HepG2 (cell line): ENCODE measurements around the gene ABHD11. TPM values are rescaled to one million over a fixed set of nuclear protein-coding genes. Genes with fewer than 3 reads are reported as not detected.

ENCODE experiments used
- ATAC-seq: fragments of 200-7000 bp; cut with Tn5 transposase; 3 replicates; pipeline ENCODE4 v1.9.1; 2020; ENCODE audit warnings: mild to moderate bottlenecking, moderate library complexity
- BruUV-seq: library from RNA; stranded (reverse); fragments of 400-500 nt; replicated peaks from 2 replicates; lab custom pipeline; 2021; lab: Mats Ljungman, UMichigan
- CTCF ChIA-PET: fragments of 300-600 bp; formaldehyde crosslinking; extraction: SDS; loops from one replicate; lab custom pipeline; 2021; ENCODE audit warnings: low total read pairs, inconsistent platforms, low intra/inter-chr PET ratio; lab: Yijun Ruan, JAX
- POLR2A ChIA-PET: fragments of 350-600 bp; sonication (Branson Sonifier 250); formaldehyde crosslinking; loops from one replicate; lab custom pipeline; 2020; ENCODE audit warnings: antibody characterized with exemption, inconsistent platforms; lab: Yijun Ruan, JAX
- DNase-seq: peaks from one replicate; pipeline ENCODE4 v3.0.0-alpha.2; 2015; ENCODE audit warnings: low spot score
- FAIRE-seq: peaks from 3 replicates; lab custom pipeline; 2011; peaks lifted over from hg19 to GRCh38; lab: Jason Lieb, UNC
- H2AFZ ChIP-seq: one replicate; pipeline ENCODE4 v1.6.1; 2011; ENCODE audit warnings: low read length, inconsistent platforms
- H3K27ac ChIP-seq: fragments of 300-600 bp; 3 replicates; pipeline ENCODE4 v1.8.0; 2011; ENCODE audit warnings: mixed run types, mild to moderate bottlenecking, mixed read lengths, low read length, inconsistent platforms; ENCODE audit not compliant: insufficient read depth; ENCODE audit errors: extremely low read length
- H3K27me3 ChIP-seq, 2 experiments: fragments of 200-600 bp in 1 of 2; 2 replicates in 1 of 2; 3 replicates in 1 of 2; pipeline versions ENCODE4 v1.6.0 to v1.8.0; 2011; ENCODE audit warnings: low read length in 2 of 2, mild to moderate bottlenecking in 2 of 2, moderate library complexity in 2 of 2, inconsistent platforms in 1 of 2; ENCODE audit not compliant: insufficient read depth in 2 of 2, control insufficient read depth in 1 of 2
- H3K36me3 ChIP-seq, 2 experiments: fragments of 200-600 bp in 1 of 2; replicated peaks in 1 of 2; 2 replicates in 1 of 2; 3 replicates in 1 of 2; pipeline versions ENCODE4 v1.5.1 to v1.8.0; 2011; ENCODE audit warnings: low read length in 2 of 2, inconsistent platforms in 1 of 2; ENCODE audit not compliant: insufficient read depth in 2 of 2, control insufficient read depth in 1 of 2
- H3K4me1 ChIP-seq: 2 replicates; pipeline ENCODE4 v1.5.1; 2012; ENCODE audit warnings: low read length, inconsistent platforms; ENCODE audit not compliant: insufficient read depth
- H3K4me2 ChIP-seq: 2 replicates; pipeline ENCODE4 v1.6.0; 2011; ENCODE audit warnings: low read depth, low read length, inconsistent platforms
- H3K4me3 ChIP-seq, 3 experiments: fragments of 200-600 bp in 1 of 3; sonication (generic), shearing (Covaris generic) in 1 of 3; replicated peaks in 1 of 3; 2 replicates each; pipeline ENCODE4 v1.5.1; 2011 to 2016; ENCODE audit warnings: low read length in 3 of 3, inconsistent platforms in 2 of 3, low read depth in 2 of 3, mild to moderate bottlenecking in 2 of 3, control low read depth in 1 of 3, mixed read lengths in 1 of 3; ENCODE audit not compliant: insufficient read depth in 1 of 3
- H3K79me2 ChIP-seq: one replicate; pipeline ENCODE4 v1.6.1; 2011; ENCODE audit warnings: low read length, inconsistent platforms; ENCODE audit not compliant: insufficient read depth
- H3K9ac ChIP-seq: 2 replicates; pipeline ENCODE4 v1.6.0; 2011; ENCODE audit warnings: mild to moderate bottlenecking, low read depth, low read length, inconsistent platforms; ENCODE audit not compliant: insufficient read depth
- H3K9me3 ChIP-seq: 2 replicates; pipeline ENCODE4 v1.5.1; 2012; ENCODE audit warnings: mild to moderate bottlenecking, low read length
- H4K20me1 ChIP-seq: 2 replicates; pipeline ENCODE4 v1.6.0; 2011; ENCODE audit warnings: inconsistent platforms, mild to moderate bottlenecking, low read length, moderate library complexity; ENCODE audit not compliant: insufficient read depth
- KMT2A ChIP-seq: sonication (generic); formaldehyde crosslinking; IDR thresholded peaks from 2 replicates; pipeline ENCODE4 v1.4.0; 2020; ENCODE audit warnings: missing genetic modification reagents
- NFE2 ChIP-seq: sonication (generic); formaldehyde crosslinking; IDR thresholded peaks from 2 replicates; pipeline ENCODE4 v1.4.0; 2020; ENCODE audit warnings: missing genetic modification reagents
- REL ChIP-seq: sonication (generic); formaldehyde crosslinking; conservative IDR thresholded peaks from 2 replicates; pipeline ENCODE4 v1.8.0; 2022; ENCODE audit warnings: mild to moderate bottlenecking, missing genetic modification reagents, moderate library complexity
- RXRA ChIP-seq: sonication (generic); formaldehyde crosslinking; IDR thresholded peaks from 2 replicates; pipeline ENCODE4 v1.5.1; 2020; ENCODE audit warnings: missing genetic modification reagents
- THYN1 ChIP-seq: sonication (generic); formaldehyde crosslinking; IDR thresholded peaks from 2 replicates; pipeline ENCODE4 v1.8.1; 2023; ENCODE audit warnings: low read depth, mild to moderate bottlenecking, moderate library complexity, missing genetic modification reagents, borderline replicate concordance
- ZMAT3 ChIP-seq: sonication (generic); formaldehyde crosslinking; conservative IDR thresholded peaks from 2 replicates; pipeline ENCODE4 v1.7.0; 2021; ENCODE audit warnings: missing genetic modification reagents
- ZNF235 ChIP-seq: sonication (generic); formaldehyde crosslinking; IDR thresholded peaks from 2 replicates; pipeline ENCODE4 v1.8.1; 2023; ENCODE audit warnings: mild to moderate bottlenecking, missing genetic modification reagents, borderline replicate concordance
- ZNF550 ChIP-seq: sonication (generic); formaldehyde crosslinking; IDR thresholded peaks from 2 replicates; pipeline ENCODE4 v1.4.0; 2020; ENCODE audit warnings: mild to moderate bottlenecking, missing genetic modification reagents, borderline replicate concordance
- ZNF552 ChIP-seq: sonication (generic); formaldehyde crosslinking; IDR thresholded peaks from 2 replicates; pipeline ENCODE4 v1.9.0; 2022; ENCODE audit warnings: missing genetic modification reagents, mild to moderate bottlenecking, borderline replicate concordance
- ZNF616 ChIP-seq: sonication (generic); formaldehyde crosslinking; IDR thresholded peaks from 2 replicates; pipeline ENCODE4 v1.5.0; 2020; ENCODE audit warnings: low read depth, mild to moderate bottlenecking, missing genetic modification reagents
- ZNF879 ChIP-seq: sonication (generic); formaldehyde crosslinking; IDR thresholded peaks from 2 replicates; pipeline ENCODE4 v1.8.1; 2023; ENCODE audit warnings: missing genetic modification reagents
- WGBS: methylation state at CpG from one replicate; pipeline ENCODE4 v1.1.6; 2017; ENCODE audit warnings: low lambda C conversion rate; 5-methylcytosine and 5-hydroxymethylcytosine counted together
- in situ Hi-C: cut with HindIII; loops from 2 replicates; pipeline ENCODE4 v1.10.0; 2017; ENCODE audit warnings: low pct_unique_long_range_greater_than_20kb; ENCODE audit not compliant: extremely low pct_ligation_motif_present
- intact Hi-C: fragments of 100-400 bp; cut with micrococcal nuclease; formaldehyde crosslinking; loops from one replicate; pipeline ENCODE4 v1.10.0; 2022; ENCODE audit not compliant: unreplicated experiment
- polyA plus RNA-seq, 8 experiments: library from polyadenylated mRNA; depleted of rRNA in 3 of 8; stranded (reverse) in 7 of 8; unstranded in 1 of 8; fragments of >200 nt; fragmentation: Illumina TruSeq in 4 of 8; extraction: Trizol in 4 of 8; gene quantifications; 2 replicates each; pipeline versions ENCODE4 v1.2.1 to v1.2.3, GENCODE V29; 2011 to 2016; ENCODE audit warnings: low read depth in 4 of 8, missing spikeins in 1 of 8, mixed read lengths in 1 of 8; ENCODE audit not compliant: insufficient read depth in 1 of 8
- total RNA-seq, 5 experiments: library from RNA; depleted of rRNA; stranded (reverse); fragments of >200 nt; fragmentation: Illumina TruSeq; extraction: Trizol; gene quantifications; 2 replicates each; pipeline ENCODE4 v1.2.3, GENCODE V29; 2016; ENCODE audit warnings: low read depth in 1 of 5
- TF ChIP-seq, protein P1 (sequence below): sonication (generic); formaldehyde crosslinking; IDR thresholded peaks from 2 replicates; pipeline ENCODE4 v1.5.0; 2020; ENCODE audit warnings: missing genetic modification reagents
- TF ChIP-seq, protein P2 (sequence below): sonication (generic); formaldehyde crosslinking; IDR thresholded peaks from 2 replicates; pipeline ENCODE4 v1.4.0; 2020; ENCODE audit warnings: mild to moderate bottlenecking, low read depth, missing genetic modification reagents

The ABHD11 gene
- total and polyA plus RNA-seq, 2 of the 13 experiments (the other 11 are each of a cell fraction or from before 2014, with no cell fraction given) = 7.0 to 8.1 TPM

DNA sequence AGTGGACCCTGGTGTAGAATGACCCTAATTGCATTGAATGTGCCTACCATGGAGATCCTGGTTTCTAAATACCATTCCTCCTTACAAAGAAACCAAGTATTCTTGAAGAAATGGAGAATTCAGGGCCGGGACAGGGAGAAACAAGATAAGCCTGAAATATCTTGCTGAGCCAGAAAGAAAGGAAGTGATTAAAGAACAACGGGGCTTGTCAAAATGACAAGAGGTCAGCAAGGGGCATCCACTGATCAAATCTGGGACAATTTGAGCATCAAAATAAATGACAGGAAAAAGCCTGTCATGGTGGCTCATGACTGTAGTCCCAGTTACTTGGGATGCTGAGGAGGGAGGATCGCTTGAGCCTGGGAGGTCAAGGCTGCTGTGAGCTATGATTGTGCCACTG is 8.1 kb downstream of the ABHD11 start (continued):
- TF ChIP-seq, protein P1, sequence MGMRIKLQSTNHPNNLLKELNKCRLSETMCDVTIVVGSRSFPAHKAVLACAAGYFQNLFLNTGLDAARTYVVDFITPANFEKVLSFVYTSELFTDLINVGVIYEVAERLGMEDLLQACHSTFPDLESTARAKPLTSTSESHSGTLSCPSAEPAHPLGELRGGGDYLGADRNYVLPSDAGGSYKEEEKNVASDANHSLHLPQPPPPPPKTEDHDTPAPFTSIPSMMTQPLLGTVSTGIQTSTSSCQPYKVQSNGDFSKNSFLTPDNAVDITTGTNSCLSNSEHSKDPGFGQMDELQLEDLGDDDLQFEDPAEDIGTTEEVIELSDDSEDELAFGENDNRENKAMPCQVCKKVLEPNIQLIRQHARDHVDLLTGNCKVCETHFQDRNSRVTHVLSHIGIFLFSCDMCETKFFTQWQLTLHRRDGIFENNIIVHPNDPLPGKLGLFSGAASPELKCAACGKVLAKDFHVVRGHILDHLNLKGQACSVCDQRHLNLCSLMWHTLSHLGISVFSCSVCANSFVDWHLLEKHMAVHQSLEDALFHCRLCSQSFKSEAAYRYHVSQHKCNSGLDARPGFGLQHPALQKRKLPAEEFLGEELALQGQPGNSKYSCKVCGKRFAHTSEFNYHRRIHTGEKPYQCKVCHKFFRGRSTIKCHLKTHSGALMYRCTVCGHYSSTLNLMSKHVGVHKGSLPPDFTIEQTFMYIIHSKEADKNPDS = no peak
- TF ChIP-seq ZMAT3 (CRISPR knock-in tag) (no peak), ZNF552 (CRISPR knock-in tag) (no peak), RXRA (no peak), KMT2A (CRISPR knock-in tag) (no peak)
- TF ChIP-seq, protein P2, sequence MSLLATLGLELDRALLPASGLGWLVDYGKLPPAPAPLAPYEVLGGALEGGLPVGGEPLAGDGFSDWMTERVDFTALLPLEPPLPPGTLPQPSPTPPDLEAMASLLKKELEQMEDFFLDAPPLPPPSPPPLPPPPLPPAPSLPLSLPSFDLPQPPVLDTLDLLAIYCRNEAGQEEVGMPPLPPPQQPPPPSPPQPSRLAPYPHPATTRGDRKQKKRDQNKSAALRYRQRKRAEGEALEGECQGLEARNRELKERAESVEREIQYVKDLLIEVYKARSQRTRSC (CRISPR knock-in tag) = no peak

DNA sequence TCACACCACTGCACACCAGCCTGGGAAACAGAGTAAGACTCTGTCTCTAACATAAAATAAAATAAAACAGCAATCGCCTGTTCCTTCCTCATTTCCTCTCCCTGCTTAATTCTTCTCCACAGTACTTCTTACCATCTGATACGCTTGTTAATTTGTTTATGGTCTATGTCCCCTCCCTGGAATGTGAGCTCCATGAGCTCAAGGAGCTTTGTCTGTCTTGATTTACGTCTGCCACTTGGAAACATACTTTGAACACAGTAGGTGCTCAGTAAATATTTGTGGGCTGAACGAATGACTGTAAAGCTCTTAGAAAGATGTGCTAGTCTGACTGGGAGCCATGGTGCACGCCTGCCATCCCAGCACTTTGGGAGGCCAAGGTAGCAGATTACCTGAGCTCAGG is 10.1 kb downstream of the ABHD11 start:
- CTCF ChIA-PET = no interaction called here
- peaks cover 20% of the 10 kb centered on the region for H3K4me1 ChIP-seq
- no peak overlapping the region for H3K9ac ChIP-seq
- no peak overlapping the region for H3K27ac ChIP-seq
- no peak overlapping the region for H3K4me2 ChIP-seq
- no peak for TF ChIP-seq ZNF879 (CRISPR knock-in tag)
- TF ChIP-seq THYN1 (CRISPR knock-in tag) = no peak
- TF ChIP-seq NFE2 = no peak
- TF ChIP-seq ZNF235 (CRISPR knock-in tag) = no peak
- TF ChIP-seq ZNF550 = no peak
- no peak for TF ChIP-seq ZNF616 (CRISPR knock-in tag)
- no peak for TF ChIP-seq REL (CRISPR knock-in tag)
- WGBS = 12% methylated on average over 5 of the region's 5 CpGs
- no peaks in the 10 kb centered on the region for H3K79me2 ChIP-seq
- H3K36me3 ChIP-seq = no peaks in the 10 kb centered on the region
- BruUV-seq = no TSS peak
- H3K4me3 ChIP-seq = no peak overlapping the region
- no peaks in the 10 kb centered on the region for H3K9me3 ChIP-seq
- intact Hi-C loops = loop anchor here (5.0 kb wide), 1 partner anchor 116 kb away; no protein-coding TSS in a partner anchor
- H2AFZ ChIP-seq = no peak overlapping the region
- FAIRE-seq (no peak), DNase-seq (no peak), ATAC-seq (no peak)
- H4K20me1 ChIP-seq = no peaks in the 10 kb centered on the region
- no peaks in the 10 kb centered on the region; a peak in 1 of 5 replicates for H3K27me3 ChIP-seq
- POLR2A ChIA-PET = interaction anchor here (0.7 to 1.3 kb wide), 4 partner anchors 10 to 124 kb away, joined by 3 to 5 read pairs (median 3); partner anchors contain the start of genes ABHD11 and MLXIPL
- in situ Hi-C loops = no loop called here
